Frontal cortex (tissue), 4 donors: ENCODE data around the gene GPC3. TPM values are rescaled to one million over a fixed set of nuclear protein-coding genes. Genes with fewer than 3 reads are reported as not detected.

ENCODE experiments used
- DNase-seq, 2 donors: peaks; one replicate each; pipeline ENCODE4 v3.0.0; 2012; ENCODE audit warnings: low spot score in 2 of 2
- FAIRE-seq: peaks from 2 replicates; lab custom pipeline; 2012; peaks lifted over from hg19 to GRCh38; lab: Jason Lieb, UNC
- total RNA-seq: library from RNA; depleted of rRNA; stranded (reverse); fragments of >200 nt; gene quantifications from one replicate; pipeline ENCODE4 v1.2.3, GENCODE V29; 2014
- donor health status: control.
- donor health status: control.
- donor health status: control.

The GPC3 gene
- total RNA-seq, 1 donor from 2014 or later = 3.3 TPM

- FAIRE-seq (no peak), DNase-seq (no peak)
These were observed 384.9 kb downstream of the GPC3 start for GRCh38 chrX:133600536-133600935.

- DNase-seq = no peak
- no peak for FAIRE-seq
These were observed 386.6 kb downstream of the GPC3 start for GRCh38 chrX:133598601-133599335.

- DNase-seq = no peak
- FAIRE-seq = no peak
These were observed 391.2 kb downstream of the GPC3 start for GRCh38 chrX:133594156-133594555.

- FAIRE-seq (no peak), DNase-seq (no peak)
These were observed 391.9 kb downstream of the GPC3 start for GRCh38 chrX:133593531-133593930.

- FAIRE-seq = no peak
These were observed 394.5 kb downstream of the GPC3 start for GRCh38 chrX:133590703-133591505.

GRCh38 chrX:133588827-133589226 is 396.6 kb downstream of the GPC3 start:
- DNase-seq (no peak), FAIRE-seq (no peak)

More at GRCh38 chrX:133590703-133591505, 394.5 kb downstream of the GPC3 start:
- DNase-seq = no peak

- FAIRE-seq (no peak), DNase-seq (no peak)
These were observed 397.6 kb downstream of the GPC3 start for GRCh38 chrX:133587818-133588217.

GRCh38 chrX:133587071-133587470 is 398.3 kb downstream of the GPC3 start:
- DNase-seq = no peak
- FAIRE-seq = no peak

- FAIRE-seq (no peak), DNase-seq (no peak)
These were observed 399.0 kb downstream of the GPC3 start for GRCh38 chrX:133586443-133586842.

GRCh38 chrX:133583825-133584224 is 401.6 kb downstream of the GPC3 start:
- no peak for DNase-seq
- no peak for FAIRE-seq

- FAIRE-seq = no peak
- DNase-seq = no peak
These were observed 404.8 kb downstream of the GPC3 start for GRCh38 chrX:133580625-133581024.

- FAIRE-seq = no peak
These were observed 405.8 kb downstream of the GPC3 start for GRCh38 chrX:133579631-133580030.

GRCh38 chrX:133576876-133577275 is 408.5 kb downstream of the GPC3 start:
- DNase-seq = no peak
- no peak for FAIRE-seq

More at GRCh38 chrX:133579631-133580030, 405.8 kb downstream of the GPC3 start:
- DNase-seq = no peak

- FAIRE-seq (no peak), DNase-seq (no peak)
These were observed 409.8 kb downstream of the GPC3 start for GRCh38 chrX:133575501-133576136.

- FAIRE-seq (no peak), DNase-seq (peak in 1 of 2 donors; percentile 2)
These were observed 410.7 kb downstream of the GPC3 start for GRCh38 chrX:133574716-133575115.

- FAIRE-seq (no peak), DNase-seq (no peak)
These were observed 414.8 kb downstream of the GPC3 start for GRCh38 chrX:133570549-133570948.

- no peak for DNase-seq
- FAIRE-seq = no peak
These were observed 416.2 kb downstream of the GPC3 start for GRCh38 chrX:133569217-133569616.

GRCh38 chrX:133568109-133568508 is 417.3 kb downstream of the GPC3 start:
- DNase-seq (no peak), FAIRE-seq (no peak)

GRCh38 chrX:133566876-133567275 is 418.5 kb downstream of the GPC3 start:
- no peak for DNase-seq
- FAIRE-seq = no peak

- FAIRE-seq (no peak), DNase-seq (no peak)
These were observed 421.7 kb downstream of the GPC3 start for GRCh38 chrX:133563705-133564104.

GRCh38 chrX:133561251-133561650 is 424.1 kb downstream of the GPC3 start:
- DNase-seq (no peak), FAIRE-seq (no peak)
